NOMO-1 treated with dmso at 0.1 percent for 144 hours (cell line): Measurements from ENCODE around the gene EEF1G.
"Not testable (repeated sequence)": the region's sequence is repeated elsewhere in the genome, so short reads cannot be mapped to it uniquely, and the experiment has no call there.

Experiments
- DNase-seq: peaks from one replicate; lab custom pipeline; 2025; ENCODE audit not compliant: unreplicated experiment; lab: John Stamatoyannopoulos, UW

Gene EEF1G

DNA sequence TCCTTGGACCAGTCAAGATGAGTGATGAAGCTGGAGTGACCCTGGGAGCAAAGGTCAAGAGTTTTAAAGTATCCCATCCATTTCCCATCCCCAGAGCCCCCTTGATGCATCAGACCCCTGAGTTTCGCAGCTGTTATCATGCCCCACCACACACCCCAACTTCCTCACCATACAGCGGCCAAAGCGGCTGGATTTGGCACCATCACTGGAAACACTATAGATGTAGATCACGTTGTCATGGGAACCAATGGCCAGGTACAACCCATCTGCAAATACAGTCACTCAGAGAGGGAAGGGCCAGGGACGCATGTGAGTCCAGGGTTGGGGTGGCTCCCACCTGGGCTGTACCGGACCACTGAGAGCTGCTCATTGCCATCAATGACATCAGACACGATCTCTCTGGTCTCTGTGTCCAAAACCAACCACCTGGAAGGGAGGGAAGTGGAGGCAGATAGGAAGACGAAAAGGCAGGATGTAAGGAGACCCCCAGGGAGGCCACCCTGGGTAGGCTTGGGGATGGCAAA, 30.1 kb upstream of the EEF1G start:
- no peak for DNase-seq

DNA sequence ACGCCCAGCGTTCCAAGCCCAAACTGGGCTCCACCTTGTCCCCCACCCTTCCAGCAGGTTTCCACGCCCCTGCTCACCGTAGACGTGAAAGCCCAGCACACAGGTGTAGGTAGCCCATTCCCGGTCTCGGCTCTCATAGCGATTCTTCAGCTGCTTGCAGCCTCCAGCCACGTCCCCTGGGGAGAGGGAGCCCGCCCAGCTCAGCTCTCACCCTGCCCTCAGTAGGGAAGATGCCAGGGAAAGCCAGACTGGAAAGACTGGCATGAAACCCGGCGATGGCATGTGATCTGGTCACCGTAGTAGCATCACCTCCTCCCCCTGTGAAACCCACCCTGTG, 29.3 kb upstream of the EEF1G start:
- DNase-seq = no peak

DNA sequence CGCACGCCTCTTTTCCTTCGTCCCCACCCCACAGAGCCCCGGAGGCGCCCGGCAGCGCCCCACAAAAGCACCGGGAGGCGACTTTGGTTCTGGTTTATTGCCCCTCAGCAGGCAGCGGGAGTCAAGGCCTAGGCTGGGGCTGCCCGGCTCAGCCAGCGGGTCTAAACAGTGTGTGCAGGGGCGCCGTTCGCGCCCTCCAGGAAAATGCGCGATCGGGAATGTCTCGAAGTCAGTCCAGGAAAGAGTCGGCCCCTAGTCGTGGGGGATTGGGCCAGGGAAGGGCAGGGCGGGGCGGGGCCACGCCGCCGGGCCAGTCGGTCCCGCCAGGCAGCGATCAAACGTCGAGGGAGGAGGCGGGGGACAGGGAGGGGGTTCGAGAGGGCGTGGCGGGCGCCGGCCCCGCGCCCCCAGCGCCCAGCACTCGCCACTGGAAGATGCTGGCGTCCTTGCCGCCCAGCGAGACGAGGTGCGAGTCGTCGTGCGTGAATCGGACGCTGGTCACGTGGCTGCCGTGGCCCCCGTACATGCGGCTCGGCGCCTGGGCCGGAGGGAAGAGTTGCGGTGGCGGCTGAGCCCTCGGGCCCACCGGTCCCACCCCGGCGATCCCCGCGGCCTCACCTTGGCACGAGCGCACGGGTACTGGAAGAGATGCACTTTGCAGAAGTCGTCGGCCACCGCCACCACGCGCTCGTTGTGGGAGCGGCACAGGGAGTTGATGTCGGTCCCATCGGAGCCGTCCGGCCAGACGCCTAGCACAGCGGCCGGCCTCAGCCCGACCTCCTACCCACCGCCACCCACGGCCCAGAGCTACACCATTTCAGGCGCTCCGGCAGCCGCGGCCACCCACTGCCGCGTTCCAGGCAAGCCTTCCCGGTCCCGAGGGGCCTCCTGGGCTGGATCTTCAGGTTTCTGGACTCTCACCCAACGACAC, 28.7 kb upstream of the EEF1G start:
- peak; percentile 47 for DNase-seq

DNA sequence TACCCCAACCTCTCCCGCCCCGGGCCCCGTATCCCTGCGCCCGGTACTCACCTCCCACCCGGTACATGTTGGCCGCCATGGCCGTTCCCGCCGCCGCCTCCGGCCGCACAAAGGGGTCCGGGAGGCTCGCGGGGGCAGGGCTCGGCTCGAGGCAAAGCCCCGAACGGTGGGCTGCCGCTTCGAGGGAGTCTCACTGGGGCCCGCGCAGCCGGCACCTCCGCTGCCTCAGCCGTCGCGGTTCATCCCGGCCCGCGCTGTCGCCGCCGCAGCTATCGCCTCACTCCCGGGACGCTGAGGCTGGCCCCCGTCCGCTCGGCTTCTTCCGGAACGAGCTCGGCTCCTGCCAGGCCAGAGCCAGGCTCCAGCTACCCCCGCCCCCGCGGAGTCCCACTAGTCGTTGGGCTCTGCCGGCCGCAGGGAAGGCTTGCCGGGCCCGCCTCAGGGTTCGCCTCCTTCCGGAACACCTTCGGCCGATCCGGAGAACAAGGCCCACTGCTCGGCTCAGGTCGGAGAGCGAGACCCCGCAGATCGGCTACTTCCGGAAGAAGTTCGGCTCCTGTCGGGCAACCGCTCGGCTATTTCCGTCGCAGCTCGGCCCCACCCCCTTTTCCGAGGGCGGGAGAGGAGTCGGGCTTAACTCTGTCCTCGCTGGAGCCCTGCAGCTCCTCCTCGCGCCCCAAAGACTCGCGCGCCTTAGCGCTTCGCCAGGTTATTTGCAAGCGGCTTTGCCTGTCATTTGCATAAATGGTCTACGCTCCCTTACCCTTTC, 27.9 kb upstream of the EEF1G start, which contains the start of gene MTA2:
MTA2 (minus strand) TSS at position 494 of the 769 bp plus-strand sequence; CDS start at position 79, 415 bp downstream.
- DNase-seq = peak; percentile 100

DNA sequence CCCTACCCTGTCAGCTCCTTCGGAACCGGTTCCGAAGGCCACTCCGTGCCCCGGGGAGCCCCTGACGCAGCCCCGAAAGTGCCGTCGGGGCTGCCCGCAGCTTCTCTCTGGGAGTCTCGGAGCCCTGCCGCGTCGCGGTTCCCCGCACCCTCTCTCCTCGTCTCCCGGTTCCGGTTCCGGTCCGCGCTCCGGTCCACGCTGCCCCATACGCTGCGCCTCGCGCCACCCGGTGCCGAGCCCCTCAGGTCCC, 27.4 kb upstream of the EEF1G start:
- DNase-seq = no peak

DNA sequence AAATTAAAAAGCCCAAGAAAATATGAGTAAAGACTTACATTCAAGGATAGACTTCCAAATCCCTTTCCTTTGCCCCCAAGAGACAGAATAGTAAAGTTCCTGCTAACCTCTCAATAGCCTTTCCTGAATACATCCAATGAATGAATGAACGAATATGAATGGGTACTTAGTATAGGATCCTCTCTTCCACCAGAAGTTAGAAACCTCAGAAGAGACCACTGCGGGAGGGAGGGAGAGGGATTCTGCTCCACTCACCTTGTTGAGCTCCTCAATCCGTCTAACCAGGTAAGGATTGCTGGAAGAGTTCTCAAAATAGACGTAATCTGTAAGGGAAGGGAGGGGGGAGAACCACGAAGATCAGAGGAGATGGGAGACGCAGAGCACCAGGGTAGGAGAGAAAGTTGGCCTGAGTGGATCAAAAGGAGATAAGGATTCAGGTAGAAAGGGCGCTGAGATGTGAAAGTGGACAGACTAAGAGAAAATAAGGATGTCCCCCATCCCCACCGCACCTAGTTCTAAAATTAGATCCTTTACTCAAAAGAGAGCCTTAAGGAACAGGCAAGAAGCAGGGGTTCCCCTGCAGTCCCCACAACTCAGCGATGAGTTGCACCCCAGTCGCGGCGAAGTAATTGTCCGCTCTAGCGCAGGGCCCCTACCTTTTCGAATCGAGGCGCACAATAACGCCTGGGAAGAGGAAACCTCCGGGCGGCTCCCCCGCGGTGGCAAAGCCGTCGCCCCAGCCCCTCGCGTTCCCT, 26.9 kb upstream of the EEF1G start:
- no peak for DNase-seq

DNA sequence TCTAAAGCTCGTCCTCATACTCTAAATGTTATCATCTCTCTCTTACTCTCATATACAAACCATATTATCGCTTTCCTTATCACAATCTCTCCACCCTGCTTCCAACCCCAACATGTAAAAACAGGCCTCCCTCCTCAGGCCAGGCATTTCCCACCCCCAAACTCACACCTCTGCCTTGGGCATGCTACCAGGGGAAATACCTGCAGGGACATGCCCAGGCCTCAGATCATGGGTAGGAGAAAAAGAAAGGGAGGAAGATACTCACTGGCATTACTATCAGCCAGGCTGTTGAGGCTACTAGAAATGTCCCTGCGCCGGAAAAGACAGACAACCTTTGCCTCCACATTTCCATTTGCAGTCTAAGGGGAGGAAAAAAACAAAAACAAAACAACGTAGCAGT, 26.2 kb upstream of the EEF1G start:
- DNase-seq = no peak

DNA sequence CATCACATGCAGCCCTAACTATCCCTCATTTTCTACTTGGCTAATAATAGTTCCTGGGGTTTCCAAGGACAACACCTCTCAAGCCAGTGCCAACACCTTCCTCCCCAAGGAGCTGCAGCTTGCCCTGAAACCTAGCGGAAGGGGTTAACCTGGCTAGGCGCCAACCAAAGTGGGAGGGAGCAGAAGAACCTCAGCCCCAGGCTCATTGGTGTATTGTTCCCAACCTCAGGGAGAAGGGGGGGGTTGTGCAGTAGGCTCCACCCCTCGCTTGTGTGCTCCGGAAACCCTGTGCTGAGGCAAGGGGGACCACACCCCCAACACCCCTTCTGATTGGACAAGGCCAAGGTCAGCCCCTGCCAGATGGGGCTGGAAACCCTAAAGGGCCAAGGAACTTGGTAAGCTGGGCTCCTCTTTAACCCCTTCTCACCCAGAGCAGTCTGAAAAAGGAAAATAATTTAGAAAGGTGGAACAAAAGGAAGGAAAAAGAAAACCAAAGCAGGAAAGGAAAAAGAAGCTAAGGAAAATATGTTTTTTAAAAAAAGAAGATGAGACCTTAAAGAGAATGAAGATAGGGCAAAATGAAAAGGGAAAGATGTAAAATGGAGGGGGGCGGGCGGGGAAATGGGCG, 25.5 kb upstream of the EEF1G start:
- peak; percentile 96 for DNase-seq

DNA sequence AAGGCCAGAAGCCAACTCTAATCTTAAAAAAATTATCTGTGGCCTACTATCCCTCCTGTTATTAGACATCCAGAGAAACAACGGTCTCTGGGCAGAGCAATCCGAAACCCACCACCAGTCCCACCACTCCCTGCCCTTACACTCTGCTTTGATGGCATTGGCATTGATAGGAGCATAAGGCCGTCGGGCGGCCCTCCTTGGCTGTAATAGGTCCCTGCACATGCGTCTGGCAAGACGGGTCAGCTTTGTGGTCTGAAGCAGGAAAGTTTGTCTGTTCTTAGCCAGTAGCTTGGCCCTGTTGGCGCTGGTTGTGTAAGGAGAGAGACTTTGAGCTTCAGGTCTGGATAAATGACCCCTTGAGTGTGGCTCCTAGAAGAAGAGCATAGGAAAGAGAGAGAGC, 21.4 kb upstream of the EEF1G start:
- DNase-seq = no peak

DNA sequence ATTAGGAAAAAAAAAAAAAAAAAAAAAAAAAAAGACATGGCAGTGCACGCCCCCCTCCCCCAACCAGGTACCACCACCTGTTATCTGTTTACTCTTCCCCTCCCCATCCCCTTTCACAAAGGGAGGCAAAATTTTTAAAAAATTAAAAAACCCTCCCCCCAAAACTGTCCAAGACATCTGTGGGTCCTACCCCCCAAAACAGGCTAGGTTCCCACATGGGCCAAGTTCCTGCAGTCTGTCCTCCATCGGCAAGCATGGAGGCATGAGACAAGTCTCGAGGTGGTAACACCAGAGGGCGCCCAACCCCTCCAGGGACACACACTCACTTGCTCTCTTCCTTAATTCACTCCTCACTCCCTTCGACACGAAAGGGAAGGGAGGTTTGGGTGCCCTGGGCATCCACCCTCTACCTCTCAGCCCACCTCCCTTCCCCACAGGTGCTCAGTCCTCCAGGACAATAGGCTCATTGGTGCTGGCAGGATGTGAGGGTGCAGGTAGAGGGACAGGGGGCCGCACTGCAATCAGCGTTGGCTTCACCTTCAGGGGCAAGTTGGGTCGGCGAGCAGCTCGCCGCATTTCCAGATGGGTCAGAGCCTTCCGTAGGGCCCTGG, 19.8 kb upstream of the EEF1G start:
- DNase-seq = peak; percentile 67

DNA sequence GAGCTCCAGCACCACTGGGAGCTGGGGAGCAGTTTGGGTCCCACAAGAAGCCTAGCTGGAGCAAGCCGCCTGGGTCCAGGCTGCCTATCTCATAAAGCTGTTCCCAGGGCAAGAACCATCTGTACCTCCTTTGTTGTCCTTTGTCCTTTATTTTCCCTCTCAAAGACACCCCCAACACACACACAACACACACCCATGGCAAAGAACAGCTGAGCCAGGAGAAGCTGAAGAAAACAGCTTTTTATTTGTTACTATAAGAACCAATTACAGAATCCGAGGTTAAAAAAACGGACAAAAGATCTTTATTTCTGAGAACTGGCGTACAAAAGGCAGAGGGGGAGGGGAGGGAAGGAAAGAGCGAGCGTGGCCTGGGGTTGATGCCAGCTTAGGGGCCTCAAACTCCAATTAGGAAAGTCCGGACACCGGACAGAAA, 19.3 kb upstream of the EEF1G start:
- no peak for DNase-seq

DNA sequence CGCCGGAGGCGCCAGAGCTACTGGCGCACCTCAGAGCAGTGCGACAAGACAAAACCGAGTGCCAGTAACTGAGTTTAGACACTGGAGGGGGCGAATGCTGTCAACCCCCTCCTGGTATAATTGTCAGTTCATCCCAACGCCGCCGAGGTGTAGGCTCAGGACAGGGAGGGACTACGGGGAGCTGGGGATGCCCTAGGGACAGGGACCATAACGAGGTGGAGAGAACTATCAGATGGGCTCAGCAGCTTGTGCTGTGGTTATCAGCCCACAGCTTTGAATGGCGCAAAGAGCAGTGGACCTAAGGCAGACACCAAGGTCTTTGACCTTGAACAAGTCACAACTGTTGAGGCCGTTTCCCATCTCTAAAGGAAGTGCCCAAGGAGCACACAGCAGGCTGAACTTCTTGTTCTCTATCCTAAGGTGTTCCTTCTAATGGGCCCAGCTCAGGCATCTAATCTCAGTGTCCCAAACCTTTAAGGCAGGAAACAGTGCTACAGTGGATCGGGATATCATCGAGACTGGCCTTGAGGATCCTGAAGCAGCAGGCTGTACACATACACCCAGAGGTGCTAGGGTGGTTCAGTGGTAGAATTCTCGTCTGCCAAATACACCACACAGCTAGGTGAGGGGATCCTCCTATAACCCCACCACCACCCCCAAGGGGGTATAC, 18.6 kb upstream of the EEF1G start:
- no peak for DNase-seq

DNA sequence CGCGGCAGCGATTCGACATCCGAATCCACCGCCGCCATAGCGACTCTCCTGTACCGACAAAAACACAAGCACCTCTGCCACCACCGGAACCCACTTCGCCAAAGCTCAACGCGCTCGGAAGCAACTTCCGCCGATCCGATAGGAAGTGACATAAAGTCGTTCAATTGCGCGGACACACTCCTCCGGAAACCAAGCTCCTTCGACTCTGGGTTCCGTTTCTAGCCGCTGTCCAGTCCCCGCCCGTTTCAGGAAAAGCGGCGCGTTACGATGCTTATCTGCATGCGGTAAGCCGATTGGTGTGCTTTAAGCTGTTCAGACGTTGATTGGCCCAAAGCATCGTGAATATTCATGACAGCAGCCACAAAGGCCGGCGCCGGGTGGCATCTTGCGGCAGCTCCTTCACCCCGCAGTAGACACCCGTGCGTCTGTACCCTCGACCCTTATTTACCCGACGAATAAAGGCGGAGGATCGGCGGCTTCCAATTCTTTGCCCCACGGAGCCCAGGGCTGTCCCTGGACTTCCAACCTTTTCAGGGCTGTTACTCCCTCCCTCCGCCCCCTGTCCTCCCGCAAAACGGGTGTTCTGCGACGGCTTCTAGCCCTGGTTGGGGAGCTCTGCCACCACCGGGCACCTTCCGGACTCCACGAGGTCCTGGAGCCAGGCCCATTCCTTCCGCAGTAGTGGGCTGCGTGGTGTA, 17.9 kb upstream of the EEF1G start, which contains the start of gene TUT1:
TUT1 (minus strand) TSS at position 76 of the 698 bp plus-strand sequence; CDS start at position 38, 38 bp downstream.
- peak; percentile 99 for DNase-seq

DNA sequence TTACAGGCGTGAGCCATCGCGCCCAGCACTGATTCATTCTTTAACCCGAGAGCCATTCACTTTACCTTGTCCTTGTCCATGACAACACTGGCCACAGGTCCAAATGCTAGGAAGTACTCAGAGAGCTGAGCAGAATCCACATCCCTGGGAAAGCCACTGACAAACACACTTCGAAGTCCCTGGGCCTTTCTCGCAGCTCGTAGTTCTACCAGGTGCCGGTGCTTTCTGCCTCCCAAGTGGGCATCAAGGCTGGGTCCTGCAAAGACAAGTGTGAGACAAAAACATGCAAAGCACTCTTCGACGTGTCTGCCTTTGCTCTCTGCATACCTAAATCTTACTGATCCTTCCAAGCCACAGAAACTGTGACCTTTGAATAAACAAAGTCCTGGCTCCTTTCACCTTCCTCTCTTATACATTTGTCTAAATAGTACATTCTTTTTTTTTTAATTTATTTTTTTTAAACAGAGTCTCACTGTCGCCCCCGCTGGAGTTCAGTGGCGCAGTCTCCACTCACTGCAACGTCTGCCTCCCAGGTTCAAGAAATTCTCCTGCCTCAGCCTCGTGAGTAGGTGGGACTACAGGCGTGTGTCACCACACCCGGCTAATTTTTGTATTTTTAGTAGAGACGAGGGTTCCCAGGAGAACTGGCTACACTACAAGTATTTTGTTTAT, 15.4 kb upstream of the EEF1G start:
- DNase-seq = no peak

DNA sequence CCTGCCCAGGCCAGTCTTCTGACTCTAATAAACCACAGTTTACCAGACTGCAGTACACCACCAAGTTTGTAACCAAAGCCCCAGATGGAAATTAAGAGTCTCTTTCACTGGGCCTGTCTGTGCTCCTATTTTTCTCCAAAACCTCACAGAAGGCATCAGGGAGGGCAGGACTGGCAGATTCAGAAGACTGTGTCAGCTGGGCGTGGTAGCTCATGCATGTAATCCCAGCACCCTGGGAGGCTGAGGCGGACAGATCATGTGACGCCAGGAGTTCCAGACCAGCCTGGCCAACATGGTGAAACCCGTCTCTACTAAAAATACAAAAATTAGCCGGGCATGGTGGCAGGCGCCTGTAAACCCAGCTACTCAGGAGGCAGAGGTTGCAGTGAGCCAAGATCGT, 11.7 kb upstream of the EEF1G start:
- DNase-seq = not testable (repeated sequence)

DNA sequence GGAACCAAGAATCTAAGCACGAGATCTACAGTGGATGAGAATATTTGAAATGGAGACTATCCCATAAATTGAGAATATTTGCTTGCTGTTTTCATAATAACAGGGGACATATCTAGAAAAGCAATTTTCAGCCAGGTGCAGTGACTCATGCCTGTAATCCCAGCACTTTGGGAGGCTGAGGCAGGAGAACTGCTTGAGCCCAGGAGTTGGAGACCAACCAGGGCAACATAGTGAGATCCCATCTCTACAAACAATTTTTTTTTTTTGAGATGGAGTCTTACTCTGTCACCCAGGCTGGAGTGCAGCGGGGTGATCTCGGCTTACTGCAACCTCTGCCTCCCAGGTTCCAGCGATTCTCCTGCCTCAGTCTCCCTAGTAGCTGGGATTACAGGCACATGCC, 8.0 kb upstream of the EEF1G start:
- DNase-seq = not testable (repeated sequence)

DNA sequence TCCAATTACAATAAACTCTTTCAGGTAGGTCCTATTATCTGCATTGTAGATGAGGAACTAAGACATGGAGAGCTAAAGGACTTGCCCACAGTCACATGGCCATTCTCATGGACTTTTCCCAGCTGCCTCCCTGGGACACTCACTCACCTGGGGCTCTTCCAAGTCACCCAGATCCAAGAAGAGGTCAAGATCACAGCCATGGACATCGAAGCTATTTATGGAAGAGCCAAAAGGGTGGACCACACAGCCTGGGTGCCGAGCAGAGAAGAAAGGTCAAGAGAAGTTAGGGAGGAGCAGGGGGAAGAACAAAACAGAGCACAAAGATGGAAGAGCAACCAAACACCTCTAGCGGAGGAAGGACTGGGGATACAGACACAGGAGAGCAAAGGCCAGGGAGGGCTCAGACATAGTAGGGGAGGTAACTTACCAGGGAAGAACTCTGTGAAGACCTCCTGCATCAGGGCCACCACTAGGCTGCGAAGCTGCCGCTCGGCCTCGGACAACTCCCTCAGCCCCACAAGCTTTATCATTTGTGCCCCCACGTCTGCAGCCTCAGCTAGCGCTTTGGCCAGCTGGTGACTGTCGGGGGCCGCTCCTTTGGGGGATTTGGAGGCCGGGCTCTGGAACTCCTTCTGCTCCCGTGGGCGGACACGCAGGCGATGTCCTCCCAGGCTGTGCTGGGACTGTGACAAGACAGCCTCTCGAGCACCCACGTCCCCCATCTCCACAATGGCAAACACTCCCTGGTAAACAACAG, 7.4 kb upstream of the EEF1G start:
- no peak for DNase-seq

DNA sequence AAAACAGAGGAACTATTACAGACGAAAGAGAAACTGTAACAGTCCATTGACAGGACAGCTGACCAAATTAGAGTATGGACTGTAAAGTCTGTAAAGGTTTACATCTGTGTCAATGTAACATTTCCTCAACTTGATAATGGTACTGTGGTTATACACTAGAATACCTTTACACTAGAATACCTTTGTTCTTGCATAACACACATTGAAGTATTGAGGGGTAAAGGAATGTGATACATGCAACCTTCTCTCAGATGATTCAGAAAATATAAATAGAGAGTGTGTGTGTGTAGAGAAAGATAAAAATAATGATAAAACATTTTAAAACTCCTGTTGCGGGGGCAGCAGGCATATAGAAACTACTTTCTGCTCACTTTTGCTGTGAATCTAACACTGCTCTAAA, 5.6 kb upstream of the EEF1G start:
- no peak for DNase-seq
